Neural cell (in vitro differentiated cells): Measurements from ENCODE around the gene EMC6. TPM values are rescaled to one million over a fixed set of nuclear protein-coding genes. Genes with fewer than 3 reads are reported as not detected.

Source experiments
- H2AFZ ChIP-seq: fragments of 200-600, 300-800 bp; sonication (generic), shearing (Covaris generic); 2 replicates; pipeline ENCODE4 v1.6.0; 2014; ENCODE audit warnings: low read depth, mild to moderate bottlenecking, antibody characterized with exemption, low read length, moderate library complexity
- H3F3A ChIP-seq: fragments of 200-600 bp; shearing (Covaris generic); 2 replicates; pipeline ENCODE4 v1.6.1; 2016; ENCODE audit warnings: mild to moderate bottlenecking, moderate library complexity, mixed read lengths, antibody characterized with exemption, low read length; ENCODE audit not compliant: insufficient read depth, poor library complexity, severe bottlenecking
- H3K27ac ChIP-seq: fragments of 200-600, 300-800 bp; sonication (generic), shearing (Covaris generic); 2 replicates; pipeline ENCODE4 v1.5.1; 2014; ENCODE audit warnings: mild to moderate bottlenecking, low read length, moderate library complexity
- H3K27me3 ChIP-seq: fragments of 300-800, 200-600 bp; sonication (generic), shearing (Covaris generic); 2 replicates; pipeline ENCODE4 v1.6.0; 2014; ENCODE audit warnings: mild to moderate bottlenecking, low read depth, low read length, moderate library complexity; ENCODE audit not compliant: insufficient read depth
- H3K36me3 ChIP-seq: fragments of 300-800, 200-600 bp; sonication (generic), shearing (Covaris generic); 2 replicates; pipeline ENCODE4 v1.5.1; 2014; ENCODE audit warnings: mild to moderate bottlenecking, antibody characterized with exemption, low read length, moderate library complexity; ENCODE audit not compliant: insufficient read depth
- H3K4me2 ChIP-seq: fragments of 300-800, 200-600 bp; sonication (generic), shearing (Covaris generic); 2 replicates; pipeline ENCODE4 v1.6.0; 2014; ENCODE audit warnings: mild to moderate bottlenecking, low read length
- H3K4me3 ChIP-seq: fragments of 300-800, 200-600 bp; sonication (generic), shearing (Covaris generic); 2 replicates; pipeline ENCODE4 v1.5.1; 2014; ENCODE audit warnings: mild to moderate bottlenecking, low read length, moderate library complexity
- H3K79me2 ChIP-seq: fragments of 200-600 bp; shearing (Covaris generic); replicated peaks from 2 replicates; pipeline ENCODE4 v1.6.0; 2014; ENCODE audit warnings: mild to moderate bottlenecking, low read length, moderate library complexity; ENCODE audit not compliant: insufficient read depth
- H3K9ac ChIP-seq: fragments of 300-800, 200-600 bp; sonication (generic), shearing (Covaris generic); 2 replicates; pipeline ENCODE4 v1.6.1; 2016; ENCODE audit warnings: mild to moderate bottlenecking, low read length, mixed read lengths
- H3K9me2 ChIP-seq: fragments of 200-600 bp; shearing (Covaris generic); 2 replicates; pipeline ENCODE4 v1.6.1; 2016; ENCODE audit warnings: mild to moderate bottlenecking, low read length, mixed read lengths; ENCODE audit not compliant: insufficient read depth
- H3K9me3 ChIP-seq: fragments of 200-600, 300-800 bp; sonication (generic), shearing (Covaris generic); 2 replicates; pipeline ENCODE4 v1.6.1; 2016; ENCODE audit warnings: mild to moderate bottlenecking, mixed run types, low read length, moderate library complexity, mixed read lengths
- H4K20me1 ChIP-seq: fragments of 200-600 bp; shearing (Covaris generic); 2 replicates; pipeline ENCODE4 v1.6.1; 2016; ENCODE audit warnings: mild to moderate bottlenecking, mixed run types; ENCODE audit not compliant: insufficient read depth
- EP300 ChIP-seq: fragments of 450-650 bp; conservative IDR thresholded peaks from 2 replicates; pipeline ENCODE4 v1.6.1; 2014; ENCODE audit warnings: antibody characterized with exemption, mild to moderate bottlenecking, moderate library complexity; ENCODE audit not compliant: poor library complexity, severe bottlenecking
- EZH2 ChIP-seq: fragments of 200-600, 300-800 bp; shearing (Covaris generic), sonication (generic); IDR thresholded peaks from 2 replicates; pipeline ENCODE4 v1.6.1; 2014; ENCODE audit warnings: antibody characterized with exemption, low read length, borderline replicate concordance, mild to moderate bottlenecking; ENCODE audit not compliant: insufficient read depth, poor library complexity, severe bottlenecking
- MXI1 ChIP-seq: fragments of 450-650 bp; conservative IDR thresholded peaks from 2 replicates; pipeline ENCODE4 v1.6.1; 2014; ENCODE audit warnings: antibody characterized with exemption, mild to moderate bottlenecking; ENCODE audit not compliant: poor library complexity, severe bottlenecking
- POLR2AphosphoS5 ChIP-seq: IDR thresholded peaks from 2 replicates; pipeline ENCODE4 v1.6.1; 2012
- RAD21 ChIP-seq: fragments of 450-650 bp; conservative IDR thresholded peaks from 2 replicates; pipeline ENCODE4 v1.6.1; 2014; ENCODE audit warnings: antibody characterized with exemption, mild to moderate bottlenecking, moderate library complexity
- SMC3 ChIP-seq: fragments of 450-650 bp; conservative IDR thresholded peaks from 2 replicates; pipeline ENCODE4 v1.6.1; 2014; ENCODE audit warnings: antibody characterized with exemption, mild to moderate bottlenecking, moderate library complexity; ENCODE audit not compliant: poor library complexity
- TAF1 ChIP-seq: IDR thresholded peaks from 2 replicates; pipeline ENCODE4 v1.6.1; 2012; ENCODE audit warnings: low read depth
- polyA plus RNA-seq: library from polyadenylated mRNA; depleted of rRNA; stranded (reverse); fragments of >200 nt; gene quantifications from 2 replicates; pipeline ENCODE4 v1.2.3, GENCODE V29; 2014
- TF ChIP-seq, protein P1 (sequence below): fragments of 450-650 bp; IDR thresholded peaks from 2 replicates; pipeline ENCODE4 v1.5.1; 2014; ENCODE audit warnings: antibody characterized with exemption, mild to moderate bottlenecking, moderate library complexity; ENCODE audit not compliant: poor library complexity, severe bottlenecking
- TF ChIP-seq, protein P2 (sequence below): IDR thresholded peaks from 2 replicates; pipeline ENCODE4 v1.6.1; 2012; ENCODE audit warnings: borderline replicate concordance

Gene EMC6
- polyA plus RNA-seq, 1 donor from 2014 or later: 61.7 TPM

DNA sequence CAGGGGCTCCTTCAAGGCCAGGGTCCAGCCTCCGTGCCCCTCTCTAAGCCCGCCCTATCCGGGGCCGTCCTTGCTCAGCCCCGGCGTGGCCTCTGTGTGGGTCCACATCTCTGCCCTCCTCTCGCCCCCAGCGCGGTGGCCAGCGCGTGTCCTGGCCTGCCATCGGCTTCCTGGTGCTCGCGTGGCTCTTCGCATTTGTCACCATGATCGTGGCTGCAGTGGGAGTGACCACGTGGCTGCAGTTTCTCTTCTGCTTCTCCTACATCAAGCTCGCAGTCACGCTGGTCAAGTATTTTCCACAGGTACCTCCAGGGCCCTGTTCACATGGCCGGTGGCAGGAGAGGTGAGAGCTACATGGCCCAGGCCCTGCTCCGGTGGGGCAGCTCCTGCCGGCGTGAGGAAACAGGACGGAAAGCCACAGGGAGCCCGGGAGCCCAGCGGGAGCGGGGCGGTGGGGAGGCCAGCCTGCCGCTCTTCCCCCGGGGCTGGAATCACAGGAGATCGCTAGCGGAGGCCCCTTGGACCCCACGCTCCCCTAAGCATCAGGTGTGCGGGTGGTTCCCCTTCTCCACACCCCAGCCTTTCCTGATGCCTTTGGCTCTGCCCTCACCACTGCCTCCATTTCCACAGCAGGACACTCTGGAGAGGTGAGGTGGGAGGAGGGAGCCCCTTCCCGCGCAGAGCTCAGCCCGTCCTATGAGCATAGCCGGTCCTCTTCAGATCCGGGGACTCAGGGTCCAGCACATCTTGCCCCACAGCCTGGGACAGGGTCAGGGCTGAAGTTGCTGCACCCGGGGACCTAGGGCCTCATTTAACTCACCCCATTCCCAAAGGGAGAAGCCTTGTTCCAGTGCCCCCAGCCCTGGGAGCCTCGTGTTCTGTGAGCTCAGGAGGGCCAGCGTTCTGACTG is 10.5 kb upstream of the EMC6 start:
- Histone ChIP-seq H3K36me3 (no peaks in the 10 kb centered on the region), H3K27me3 (no peaks in the 10 kb centered on the region), H3K27ac (no peak overlapping the region), H3F3A (no peaks in the 10 kb centered on the region), H3K9me2 (no peaks in the 10 kb centered on the region), H3K4me3 (no peak overlapping the region), H2AFZ (no peak overlapping the region), H3K79me2 (no peaks in the 10 kb centered on the region), H3K4me2 (no peak overlapping the region), H4K20me1 (no peaks in the 10 kb centered on the region), H3K9me3 (no peaks in the 10 kb centered on the region), H3K9ac (no peak overlapping the region)
- no peak for TF ChIP-seq MXI1
- TF ChIP-seq, protein P1, sequence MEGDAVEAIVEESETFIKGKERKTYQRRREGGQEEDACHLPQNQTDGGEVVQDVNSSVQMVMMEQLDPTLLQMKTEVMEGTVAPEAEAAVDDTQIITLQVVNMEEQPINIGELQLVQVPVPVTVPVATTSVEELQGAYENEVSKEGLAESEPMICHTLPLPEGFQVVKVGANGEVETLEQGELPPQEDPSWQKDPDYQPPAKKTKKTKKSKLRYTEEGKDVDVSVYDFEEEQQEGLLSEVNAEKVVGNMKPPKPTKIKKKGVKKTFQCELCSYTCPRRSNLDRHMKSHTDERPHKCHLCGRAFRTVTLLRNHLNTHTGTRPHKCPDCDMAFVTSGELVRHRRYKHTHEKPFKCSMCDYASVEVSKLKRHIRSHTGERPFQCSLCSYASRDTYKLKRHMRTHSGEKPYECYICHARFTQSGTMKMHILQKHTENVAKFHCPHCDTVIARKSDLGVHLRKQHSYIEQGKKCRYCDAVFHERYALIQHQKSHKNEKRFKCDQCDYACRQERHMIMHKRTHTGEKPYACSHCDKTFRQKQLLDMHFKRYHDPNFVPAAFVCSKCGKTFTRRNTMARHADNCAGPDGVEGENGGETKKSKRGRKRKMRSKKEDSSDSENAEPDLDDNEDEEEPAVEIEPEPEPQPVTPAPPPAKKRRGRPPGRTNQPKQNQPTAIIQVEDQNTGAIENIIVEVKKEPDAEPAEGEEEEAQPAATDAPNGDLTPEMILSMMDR: no peak
- TF ChIP-seq, protein P2, sequence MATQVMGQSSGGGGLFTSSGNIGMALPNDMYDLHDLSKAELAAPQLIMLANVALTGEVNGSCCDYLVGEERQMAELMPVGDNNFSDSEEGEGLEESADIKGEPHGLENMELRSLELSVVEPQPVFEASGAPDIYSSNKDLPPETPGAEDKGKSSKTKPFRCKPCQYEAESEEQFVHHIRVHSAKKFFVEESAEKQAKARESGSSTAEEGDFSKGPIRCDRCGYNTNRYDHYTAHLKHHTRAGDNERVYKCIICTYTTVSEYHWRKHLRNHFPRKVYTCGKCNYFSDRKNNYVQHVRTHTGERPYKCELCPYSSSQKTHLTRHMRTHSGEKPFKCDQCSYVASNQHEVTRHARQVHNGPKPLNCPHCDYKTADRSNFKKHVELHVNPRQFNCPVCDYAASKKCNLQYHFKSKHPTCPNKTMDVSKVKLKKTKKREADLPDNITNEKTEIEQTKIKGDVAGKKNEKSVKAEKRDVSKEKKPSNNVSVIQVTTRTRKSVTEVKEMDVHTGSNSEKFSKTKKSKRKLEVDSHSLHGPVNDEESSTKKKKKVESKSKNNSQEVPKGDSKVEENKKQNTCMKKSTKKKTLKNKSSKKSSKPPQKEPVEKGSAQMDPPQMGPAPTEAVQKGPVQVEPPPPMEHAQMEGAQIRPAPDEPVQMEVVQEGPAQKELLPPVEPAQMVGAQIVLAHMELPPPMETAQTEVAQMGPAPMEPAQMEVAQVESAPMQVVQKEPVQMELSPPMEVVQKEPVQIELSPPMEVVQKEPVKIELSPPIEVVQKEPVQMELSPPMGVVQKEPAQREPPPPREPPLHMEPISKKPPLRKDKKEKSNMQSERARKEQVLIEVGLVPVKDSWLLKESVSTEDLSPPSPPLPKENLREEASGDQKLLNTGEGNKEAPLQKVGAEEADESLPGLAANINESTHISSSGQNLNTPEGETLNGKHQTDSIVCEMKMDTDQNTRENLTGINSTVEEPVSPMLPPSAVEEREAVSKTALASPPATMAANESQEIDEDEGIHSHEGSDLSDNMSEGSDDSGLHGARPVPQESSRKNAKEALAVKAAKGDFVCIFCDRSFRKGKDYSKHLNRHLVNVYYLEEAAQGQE: no peak
- TF ChIP-seq EZH2: no peak
- TF ChIP-seq SMC3: no peak
- TF ChIP-seq RAD21: no peak
- no peak for TF ChIP-seq POLR2AphosphoS5
- no peak for TF ChIP-seq TAF1
- no peak for TF ChIP-seq EP300

GRCh38 chr17:3658784-3659449 is 9.7 kb upstream of the EMC6 start:
- Histone ChIP-seq H4K20me1 (no peaks in the 10 kb centered on the region), H3K9ac (no peak overlapping the region), H3K9me3 (no peaks in the 10 kb centered on the region), H3K4me3 (no peak overlapping the region), H3K27me3 (no peaks in the 10 kb centered on the region), H3F3A (no peaks in the 10 kb centered on the region), H3K9me2 (no peaks in the 10 kb centered on the region), H3K79me2 (no peaks in the 10 kb centered on the region), H2AFZ (no peak overlapping the region), H3K4me2 (no peak overlapping the region), H3K36me3 (no peaks in the 10 kb centered on the region), H3K27ac (no peak overlapping the region)
- TF ChIP-seq POLR2AphosphoS5 (no peak), RAD21 (no peak), MXI1 (no peak), EZH2 (no peak), EP300 (no peak), SMC3 (no peak), TAF1 (no peak)
- TF ChIP-seq, protein P2: no peak
- TF ChIP-seq, protein P1: no peak
